ENCODE measurements around the gene FBXO42. TPM values are rescaled to one million over a fixed set of nuclear protein-coding genes. Genes with fewer than 3 reads are reported as not detected.

The FBXO42 gene
- total RNA-seq, 1 donor from 2014 or later = 28.8 TPM

GRCh38 chr1:16209132-16209846 lies 143.0 kb downstream of the FBXO42 start:
- Mint-ChIP-seq H3K4me3 (peak overlapping the region; percentile 60), H3K27ac (peak overlapping the region; percentile 49), H3K36me3 (peaks cover 5% of the 10 kb centered on the region), H3K4me1 (peaks cover 43% of the 10 kb centered on the region), H3K27me3 (ENCODE audit: low read depth) (no peaks in the 10 kb centered on the region), H3K9me3 (no peaks in the 10 kb centered on the region)
- TF ChIP-seq CTCF (IDR thresholded peaks at IDR 0.05; ENCODE audit: unreplicated experiment) = no peak
- no peak for DNase-seq (ENCODE audit: low spot score in 2 of 2, unreplicated experiment in 2 of 2)

GRCh38 chr1:16208270-16208987 lies 143.9 kb downstream of the FBXO42 start:
- H3K36me3 Mint-ChIP-seq = peaks cover 10% of the 10 kb centered on the region
- H3K27ac Mint-ChIP-seq = no peak overlapping the region
- peak overlapping the region; percentile 24 for H3K4me3 Mint-ChIP-seq
- no peak for DNase-seq (ENCODE audit: low spot score in 2 of 2, unreplicated experiment in 2 of 2)
- no peaks in the 10 kb centered on the region for H3K27me3 Mint-ChIP-seq (ENCODE audit: low read depth)
- peaks cover 43% of the 10 kb centered on the region for H3K4me1 Mint-ChIP-seq
- no peaks in the 10 kb centered on the region for H3K9me3 Mint-ChIP-seq
- no peak for TF ChIP-seq CTCF (IDR thresholded peaks at IDR 0.05; ENCODE audit: unreplicated experiment)

GRCh38 chr1:16207318-16208269 lies 144.7 kb downstream of the FBXO42 start:
- Mint-ChIP-seq H3K9me3 (no peaks in the 10 kb centered on the region), H3K27me3 (ENCODE audit: low read depth) (no peaks in the 10 kb centered on the region), H3K27ac (peak overlapping the region; percentile 98), H3K4me1 (peaks cover 36% of the 10 kb centered on the region), H3K4me3 (peak overlapping the region; percentile 76), H3K36me3 (peaks cover 17% of the 10 kb centered on the region)
- no peak for TF ChIP-seq CTCF (IDR thresholded peaks at IDR 0.05; ENCODE audit: unreplicated experiment)
- DNase-seq (ENCODE audit: low spot score in 2 of 2, unreplicated experiment in 2 of 2) = no peak

DNA sequence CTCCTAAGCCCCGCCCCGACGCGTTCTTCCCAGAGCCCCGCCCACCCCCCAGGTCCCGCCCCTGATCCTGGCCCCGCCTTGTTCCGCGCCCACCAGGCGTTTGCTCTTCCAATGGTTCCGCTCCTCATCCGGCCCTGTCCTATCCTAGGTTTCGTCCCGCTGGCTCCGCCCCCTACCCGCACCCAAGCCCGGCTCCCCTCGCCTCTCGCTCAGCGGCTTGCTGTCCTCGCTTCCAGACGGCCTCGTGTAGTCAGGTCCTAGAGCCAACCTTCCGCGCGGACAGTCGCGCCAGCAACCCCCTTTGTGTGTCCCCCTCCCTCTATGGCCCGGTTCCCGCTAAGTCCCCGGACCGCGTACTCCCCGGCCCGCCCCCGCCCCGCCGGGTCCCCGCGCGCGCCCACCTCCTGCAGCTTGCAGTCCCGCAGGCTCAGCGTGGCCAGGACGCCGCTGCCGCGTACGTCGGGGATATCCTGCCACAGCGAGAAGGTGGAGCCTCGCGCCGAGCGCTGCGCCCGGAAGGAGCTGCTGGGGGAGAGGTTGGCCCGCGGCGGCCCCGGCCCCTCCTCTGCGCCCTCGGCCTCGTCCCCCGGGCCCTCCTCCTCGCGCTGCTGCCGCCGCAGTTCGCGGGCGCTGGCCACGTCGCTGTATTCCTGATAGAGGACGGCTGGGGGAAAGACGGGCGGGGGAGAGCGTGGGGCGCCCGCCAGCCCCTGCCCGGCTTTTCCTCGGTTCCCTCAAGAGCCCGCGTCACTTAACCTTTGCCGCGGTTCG lies 145.5 kb downstream of the FBXO42 start:
- H3K9me3 Mint-ChIP-seq = no peaks in the 10 kb centered on the region
- peak overlapping the region; percentile 76 for H3K4me3 Mint-ChIP-seq
- H3K27ac Mint-ChIP-seq = peak overlapping the region; percentile 98
- no peak for TF ChIP-seq CTCF (IDR thresholded peaks at IDR 0.05; ENCODE audit: unreplicated experiment)
- H3K36me3 Mint-ChIP-seq = peaks cover 17% of the 10 kb centered on the region
- DNase-seq (ENCODE audit: low spot score in 2 of 2, unreplicated experiment in 2 of 2) = peak; percentile 95 to 96
- peaks cover 32% of the 10 kb centered on the region for H3K4me1 Mint-ChIP-seq
- no peaks in the 10 kb centered on the region for H3K27me3 Mint-ChIP-seq (ENCODE audit: low read depth)
